H9 (cell line): ENCODE data around the gene AFF1. TPM values are rescaled to one million over a fixed set of nuclear protein-coding genes. Genes with fewer than 3 reads are reported as not detected.

Experiments
- DNase-seq: peaks from one replicate; pipeline ENCODE4 v3.0.0-alpha.2; 2017
- H2AFZ ChIP-seq: one replicate; pipeline ENCODE4 v1.6.1; 2013; ENCODE audit warnings: mild to moderate bottlenecking, low read length, control low read depth, moderate library complexity
- H2AK5ac ChIP-seq: 2 replicates; pipeline ENCODE4 v1.6.1; 2013; ENCODE audit warnings: low read length, control low read depth, mixed read lengths; ENCODE audit not compliant: insufficient read length
- H2BK120ac ChIP-seq: one replicate; pipeline ENCODE4 v1.6.1; 2013; ENCODE audit warnings: low read depth, mild to moderate bottlenecking, low read length, control low read depth, inconsistent platforms; ENCODE audit not compliant: poor library complexity, severe bottlenecking
- H2BK12ac ChIP-seq: 2 replicates; pipeline ENCODE4 v1.6.1; 2013; ENCODE audit warnings: low read length, control low read depth, mixed read lengths, low read depth; ENCODE audit not compliant: insufficient read length
- H2BK15ac ChIP-seq: 2 replicates; pipeline ENCODE4 v1.6.1; 2013; ENCODE audit warnings: low read depth, low read length, control low read depth
- H2BK20ac ChIP-seq: one replicate; pipeline ENCODE4 v1.6.1; 2013; ENCODE audit warnings: low read depth, mild to moderate bottlenecking, low read length, control low read depth, inconsistent platforms; ENCODE audit not compliant: poor library complexity, severe bottlenecking
- H2BK5ac ChIP-seq: 2 replicates; pipeline ENCODE4 v1.6.1; 2013; ENCODE audit warnings: low read length, control low read depth, mixed read lengths; ENCODE audit not compliant: insufficient read length
- H3K14ac ChIP-seq: 2 replicates; pipeline ENCODE4 v1.6.1; 2013; ENCODE audit warnings: low read length, control low read depth; ENCODE audit not compliant: insufficient read depth
- H3K18ac ChIP-seq: 2 replicates; pipeline ENCODE4 v1.6.1; 2013; ENCODE audit warnings: low read depth, mild to moderate bottlenecking, mixed read lengths, low read length, control low read depth; ENCODE audit not compliant: insufficient read length
- H3K23ac ChIP-seq: 2 replicates; pipeline ENCODE4 v1.6.1; 2013; ENCODE audit warnings: low read length, control low read depth, mixed read lengths, low read depth; ENCODE audit not compliant: insufficient read length
- H3K23me2 ChIP-seq: 2 replicates; pipeline ENCODE4 v1.6.1; 2013; ENCODE audit warnings: low read depth, mild to moderate bottlenecking, mixed read lengths, low read length, control low read depth; ENCODE audit not compliant: insufficient read length, poor library complexity, severe bottlenecking
- H3K27ac ChIP-seq: 2 replicates; pipeline ENCODE4 v1.5.1; 2013; ENCODE audit warnings: low read length, control low read depth, mixed read lengths, low read depth; ENCODE audit not compliant: insufficient read length
- H3K27me3 ChIP-seq: 2 replicates; pipeline ENCODE4 v1.6.1; 2013; ENCODE audit warnings: low read length, control low read depth, inconsistent platforms; ENCODE audit not compliant: insufficient read depth
- H3K4ac ChIP-seq: 2 replicates; pipeline ENCODE4 v1.6.1; 2013; ENCODE audit warnings: low read depth, mild to moderate bottlenecking, control low read depth, inconsistent platforms, low read length, moderate library complexity
- H3K4me1 ChIP-seq: 2 replicates; pipeline ENCODE4 v1.6.1; 2013; ENCODE audit warnings: low read length, control low read depth, inconsistent platforms; ENCODE audit not compliant: insufficient read depth
- H3K4me2 ChIP-seq: 2 replicates; pipeline ENCODE4 v1.6.1; 2013; ENCODE audit warnings: low read length, control low read depth, mixed read lengths; ENCODE audit not compliant: insufficient read length, insufficient read depth
- H3K56ac ChIP-seq: 2 replicates; pipeline ENCODE4 v1.6.1; 2013; ENCODE audit warnings: low read depth, mild to moderate bottlenecking, mixed read lengths, low read length, control low read depth; ENCODE audit not compliant: insufficient read length
- H3K79me1 ChIP-seq: 2 replicates; pipeline ENCODE4 v1.6.1; 2013; ENCODE audit warnings: low read depth, mild to moderate bottlenecking, moderate library complexity, low read length, control low read depth, inconsistent platforms; ENCODE audit not compliant: insufficient read depth, poor library complexity, severe bottlenecking
- H3K79me2 ChIP-seq: 2 replicates; pipeline ENCODE4 v1.6.1; 2013; ENCODE audit warnings: low read length, control low read depth, inconsistent platforms; ENCODE audit not compliant: insufficient read depth
- H3K9ac ChIP-seq: 2 replicates; pipeline ENCODE4 v1.6.1; 2013; ENCODE audit warnings: low read length, control low read depth, mixed read lengths; ENCODE audit not compliant: insufficient read length; ENCODE audit errors: extremely low read depth
- H3K9me3 ChIP-seq: one replicate; pipeline ENCODE4 v1.6.1; 2013; ENCODE audit warnings: low read depth, low read length, inconsistent platforms; ENCODE audit not compliant: control insufficient read depth
- H3T11ph ChIP-seq: one replicate; pipeline ENCODE4 v1.6.1; 2013; ENCODE audit warnings: mild to moderate bottlenecking, low read length, control low read depth, inconsistent platforms
- H4K20me1 ChIP-seq: one replicate; pipeline ENCODE4 v1.6.1; 2013; ENCODE audit not compliant: control insufficient read depth, insufficient read length, insufficient read depth
- H4K5ac ChIP-seq: 2 replicates; pipeline ENCODE4 v1.6.1; 2013; ENCODE audit warnings: low read depth, mild to moderate bottlenecking, mixed read lengths, low read length, control low read depth; ENCODE audit not compliant: insufficient read length
- H4K8ac ChIP-seq: replicated peaks from 2 replicates; pipeline ENCODE4 v1.6.1; 2013; ENCODE audit warnings: low read length, control low read depth, mixed read lengths, low read depth; ENCODE audit not compliant: insufficient read length
- H4K91ac ChIP-seq: 2 replicates; pipeline ENCODE4 v1.6.1; 2013; ENCODE audit warnings: low read depth, mild to moderate bottlenecking, moderate library complexity, mixed read lengths, low read length, control low read depth; ENCODE audit not compliant: insufficient read length
- H3K27ac Mint-ChIP-seq, 3 experiments: 2 replicates in 2 of 3; 3 replicates in 1 of 3; pipeline ENCODE4 v1.8.0; 2020 to 2021; ENCODE audit warnings: mixed read lengths in 3 of 3, mild to moderate bottlenecking in 1 of 3, moderate library complexity in 1 of 3
- H3K27me3 Mint-ChIP-seq: 2 replicates; pipeline ENCODE4 v1.8.0; 2021; ENCODE audit warnings: low read depth, mild to moderate bottlenecking, moderate library complexity, mixed read lengths
- H3K36me3 Mint-ChIP-seq, 3 experiments: 2 replicates in 2 of 3; 3 replicates in 1 of 3; pipeline ENCODE4 v1.8.0; 2020 to 2021; ENCODE audit warnings: low read depth in 3 of 3, mixed read lengths in 3 of 3; ENCODE audit not compliant: insufficient read depth in 1 of 3
- H3K4me1 Mint-ChIP-seq, 2 experiments: 2 replicates each; pipeline ENCODE4 v1.8.0; 2020; ENCODE audit warnings: mixed read lengths in 2 of 2
- H3K4me3 Mint-ChIP-seq, 2 experiments: 2 replicates in 1 of 2; 3 replicates in 1 of 2; pipeline ENCODE4 v1.8.0; 2020 to 2021; ENCODE audit warnings: mild to moderate bottlenecking in 2 of 2, mixed read lengths in 2 of 2, moderate library complexity in 1 of 2
- H3K9me3 Mint-ChIP-seq, 2 experiments: 2 replicates in 1 of 2; 3 replicates in 1 of 2; pipeline ENCODE4 v1.8.0; 2020; ENCODE audit warnings: mild to moderate bottlenecking in 2 of 2, mixed read lengths in 2 of 2, moderate library complexity in 1 of 2
- CTCF ChIP-seq: fragments of 200-600 bp; sonication (generic); conservative IDR thresholded peaks from 3 replicates; pipeline ENCODE4 v1.8.0; 2021; ENCODE audit warnings: antibody characterized with exemption, mild to moderate bottlenecking
- WGBS: extraction: QIAGEN DNeasy Blood & Tissue Kit; methylation state at CpG from one replicate; pipeline ENCODE4 v1.1.7; 2013; ENCODE audit warnings: missing lambda C conversion rate, low lambda C conversion rate, mixed read lengths; ENCODE audit not compliant: insufficient read length; ENCODE audit errors: extremely low coverage; 5-methylcytosine and 5-hydroxymethylcytosine counted together
- total RNA-seq: library from RNA; stranded (reverse); gene quantifications from 2 replicates; pipeline ENCODE4 v1.2.1, GENCODE V29; 2021

AFF1 gene
- total RNA-seq, 1 experiment from 2014 or later: 74.5 TPM

GRCh38 chr4:87006676-87007527, 72.1 kb downstream of the AFF1 start:
- peak overlapping the region; percentile 93 to 97 (median 95); a peak in 6 of 7 replicates for H3K27ac Mint-ChIP-seq
- no peak overlapping the region for H3K27ac ChIP-seq
- peak; percentile 94 for DNase-seq
- peak overlapping the region; percentile 59 for H3K18ac ChIP-seq
- H2AK5ac ChIP-seq: no peak overlapping the region
- H4K8ac ChIP-seq: no peak overlapping the region
- H3K4me1 ChIP-seq: peaks cover 5% of the 10 kb centered on the region; the same call in 1 of the 2 replicates
- H2BK20ac ChIP-seq: no peak overlapping the region
- peaks cover 15% of the 10 kb centered on the region; the same call in 1 of the 2 replicates for H3K79me2 ChIP-seq
- H4K91ac ChIP-seq: no peak overlapping the region
- H3K27me3 Mint-ChIP-seq: no peaks in the 10 kb centered on the region; the same call in 1 of the 2 replicates
- peak overlapping the region; percentile 95 for H3K4me2 ChIP-seq
- H3K4ac ChIP-seq: no peak overlapping the region
- no peak overlapping the region for H2AFZ ChIP-seq
- no peaks in the 10 kb centered on the region for H3K27me3 ChIP-seq
- 0 out of 3 replicates have a peak, but pooled peaks have one; percentile 27 for TF ChIP-seq CTCF
- H3K4me1 Mint-ChIP-seq: peaks cover 67 to 72% of the 10 kb centered on the region in 2 experiments
- H3T11ph ChIP-seq: no peak overlapping the region
- no peak overlapping the region for H2BK15ac ChIP-seq
- no peaks in the 10 kb centered on the region for H3K9me3 Mint-ChIP-seq
- no peak overlapping the region for H2BK12ac ChIP-seq
- no peak overlapping the region for H4K5ac ChIP-seq
- peak overlapping the region; percentile 80 for H3K14ac ChIP-seq
- peaks cover 3% of the 10 kb centered on the region for H3K79me1 ChIP-seq
- no CpG with 5 or more reads among the region's 82 CpGs for WGBS
- no peak overlapping the region for H3K23ac ChIP-seq
- H3K36me3 Mint-ChIP-seq: no peaks in the 10 kb centered on the region
- H3K56ac ChIP-seq: no peak overlapping the region
- H2BK5ac ChIP-seq: no peak overlapping the region
- H3K4me3 Mint-ChIP-seq: peak overlapping the region; percentile 85 to 96
- peak overlapping the region; percentile 87 for H3K9ac ChIP-seq
- no peak overlapping the region for H2BK120ac ChIP-seq
- no peaks in the 10 kb centered on the region for H4K20me1 ChIP-seq
- peaks cover 13% of the 10 kb centered on the region for H3K23me2 ChIP-seq
- no peaks in the 10 kb centered on the region for H3K9me3 ChIP-seq
